IMR-90 (cell line): Measurements from ENCODE around the gene SLC8A3. TPM values are rescaled to one million over a fixed set of nuclear protein-coding genes. Genes with fewer than 3 reads are reported as not detected.

ENCODE experiments used
- ATAC-seq: fragments of 200-7000 bp; cut with Tn5 transposase; 2 replicates; pipeline ENCODE4 v1.9.1; 2020; ENCODE audit warnings: low read depth, mild to moderate bottlenecking, moderate library complexity
- BruUV-seq: library from RNA; stranded (reverse); fragments of 400-500 nt; replicated peaks from 2 replicates; lab custom pipeline; 2021; lab: Mats Ljungman, UMichigan
- CTCF ChIA-PET: fragments of 300-600 bp; formaldehyde crosslinking; extraction: SDS; loops from one replicate; lab custom pipeline; 2021; ENCODE audit warnings: antibody characterized with exemption; lab: Yijun Ruan, JAX
- POLR2A ChIA-PET: fragments of 300-600 bp; sonication (Branson Sonifier 250); formaldehyde crosslinking; loops from one replicate; lab custom pipeline; 2022; ENCODE audit warnings: antibody characterized with exemption; ENCODE audit not compliant: unreplicated experiment; lab: Charles Lee
- DNase-seq: peaks from one replicate; pipeline ENCODE4 v3.0.0; 2013
- H2AFZ ChIP-seq: replicated peaks from 2 replicates; pipeline ENCODE3; 2013; ENCODE audit warnings: low read length, mild to moderate bottlenecking; ENCODE audit not compliant: poor library complexity
- H2AK5ac ChIP-seq: 2 replicates; pipeline ENCODE4 v1.6.1; 2013; ENCODE audit warnings: low read depth, low read length, inconsistent platforms
- H2AK9ac ChIP-seq: replicated peaks from 2 replicates; pipeline ENCODE3; 2013; ENCODE audit warnings: mild to moderate bottlenecking, low read depth, low read length, moderate library complexity; ENCODE audit not compliant: poor library complexity
- H2BK120ac ChIP-seq: 2 replicates; pipeline ENCODE4 v1.6.1; 2013; ENCODE audit warnings: low read depth, low read length, inconsistent platforms
- H2BK15ac ChIP-seq: 3 replicates; pipeline ENCODE4 v1.6.1; 2013; ENCODE audit warnings: low read depth, low read length, inconsistent platforms
- H2BK20ac ChIP-seq: 2 replicates; pipeline ENCODE4 v1.6.1; 2013; ENCODE audit warnings: low read depth, mild to moderate bottlenecking, inconsistent platforms, low read length, moderate library complexity
- H2BK5ac ChIP-seq: 2 replicates; pipeline ENCODE4 v1.6.1; 2013; ENCODE audit warnings: mild to moderate bottlenecking, low read depth, low read length, inconsistent platforms; ENCODE audit not compliant: poor library complexity, severe bottlenecking
- H3K14ac ChIP-seq: replicated peaks from 2 replicates; pipeline ENCODE4 v1.6.1; 2013; ENCODE audit warnings: low read depth, low read length, inconsistent platforms
- H3K18ac ChIP-seq: 2 replicates; pipeline ENCODE4 v1.6.1; 2013; ENCODE audit warnings: low read depth, low read length, control low read depth
- H3K23ac ChIP-seq: 2 replicates; pipeline ENCODE4 v1.6.1; 2013; ENCODE audit warnings: low read depth, low read length, inconsistent platforms
- H3K27ac ChIP-seq: 2 replicates; pipeline ENCODE4 v1.5.1; 2013; ENCODE audit warnings: mild to moderate bottlenecking, control low read depth, low read length; ENCODE audit not compliant: insufficient read depth
- H3K27me3 ChIP-seq: 2 replicates; pipeline ENCODE4 v1.6.1; 2013; ENCODE audit warnings: low read length; ENCODE audit not compliant: control insufficient read depth, insufficient read depth
- H3K36me3 ChIP-seq: 2 replicates; pipeline ENCODE4 v1.6.1; 2013; ENCODE audit warnings: low read length, mixed read lengths; ENCODE audit not compliant: control insufficient read depth, insufficient read depth
- H3K4ac ChIP-seq: 2 replicates; pipeline ENCODE4 v1.6.1; 2013; ENCODE audit warnings: low read depth, low read length, inconsistent platforms
- H3K4me1 ChIP-seq: 2 replicates; pipeline ENCODE4 v1.6.1; 2013; ENCODE audit warnings: low read length, mixed read lengths; ENCODE audit not compliant: control insufficient read depth, insufficient read depth
- H3K4me2 ChIP-seq: 2 replicates; pipeline ENCODE4 v1.6.1; 2013; ENCODE audit warnings: low read depth, mild to moderate bottlenecking, control low read depth, low read length, moderate library complexity
- H3K4me3 ChIP-seq: 2 replicates; pipeline ENCODE4 v1.5.1; 2013; ENCODE audit warnings: low read depth, mild to moderate bottlenecking, control low read depth, low read length, moderate library complexity; ENCODE audit not compliant: insufficient read depth
- H3K56ac ChIP-seq: 2 replicates; pipeline ENCODE4 v1.6.1; 2013; ENCODE audit warnings: low read length, inconsistent platforms; ENCODE audit not compliant: insufficient read depth; ENCODE audit errors: extremely low read depth
- H3K79me1 ChIP-seq, 2 experiments: 2 replicates each; pipeline ENCODE4 v1.6.1; 2013; ENCODE audit warnings: low read length in 2 of 2, inconsistent platforms in 1 of 2, low read depth in 1 of 2
- H3K9ac ChIP-seq: 2 replicates; pipeline ENCODE4 v1.6.1; 2013; ENCODE audit warnings: low read depth, low read length, control low read depth
- H3K9me1 ChIP-seq: 2 replicates; pipeline ENCODE4 v1.6.1; 2013; ENCODE audit warnings: low read length, inconsistent platforms; ENCODE audit not compliant: insufficient read depth
- H3K9me3 ChIP-seq: 2 replicates; pipeline ENCODE4 v1.6.1; 2013; ENCODE audit warnings: low read length; ENCODE audit not compliant: control insufficient read depth, insufficient read depth
- H4K20me1 ChIP-seq: 2 replicates; pipeline ENCODE4 v1.6.1; 2013; ENCODE audit warnings: low read length, inconsistent platforms; ENCODE audit not compliant: insufficient read depth
- H4K5ac ChIP-seq: 2 replicates; pipeline ENCODE4 v1.6.1; 2013; ENCODE audit warnings: mild to moderate bottlenecking, low read depth, low read length, control low read depth
- H4K8ac ChIP-seq, 2 experiments: 2 replicates each; pipeline ENCODE4 v1.6.1; 2013; ENCODE audit warnings: low read depth in 2 of 2, low read length in 2 of 2, control low read depth in 1 of 2, inconsistent platforms in 1 of 2
- H4K91ac ChIP-seq: 2 replicates; pipeline ENCODE4 v1.6.1; 2013; ENCODE audit warnings: low read depth, low read length, inconsistent platforms; ENCODE audit not compliant: insufficient read depth
- BHLHE40 ChIP-seq: fragments of 150-350 bp; IDR thresholded peaks from 2 replicates; pipeline ENCODE4 v1.6.1; 2016; ENCODE audit warnings: mild to moderate bottlenecking, low read depth, low read length
- CEBPB ChIP-seq: IDR thresholded peaks from 2 replicates; pipeline ENCODE4 v1.6.1; 2012; ENCODE audit warnings: low read depth, low read length, improper control_type of control experiment
- CHD1 ChIP-seq: IDR thresholded peaks from 2 replicates; pipeline ENCODE4 v1.6.1; 2012; ENCODE audit warnings: low read depth, low read length, improper control_type of control experiment
- ELK1 ChIP-seq: fragments of 150-350 bp; IDR thresholded peaks from 2 replicates; pipeline ENCODE4 v1.6.1; 2016; ENCODE audit warnings: low read depth, mild to moderate bottlenecking, low read length, moderate library complexity, borderline replicate concordance
- FOS ChIP-seq: fragments of 150-350 bp; IDR thresholded peaks from 2 replicates; pipeline ENCODE4 v1.6.1; 2016; ENCODE audit warnings: low read depth, low read length
- MAFK ChIP-seq: IDR thresholded peaks from 2 replicates; pipeline ENCODE4 v1.6.1; 2012; ENCODE audit warnings: low read depth, low read length, improper control_type of control experiment
- MAZ ChIP-seq: IDR thresholded peaks from 2 replicates; pipeline ENCODE4 v1.6.1; 2012; ENCODE audit warnings: low read depth, mild to moderate bottlenecking, low read length, improper control_type of control experiment, moderate library complexity, borderline replicate concordance
- MXI1 ChIP-seq: IDR thresholded peaks from 2 replicates; pipeline ENCODE4 v1.6.1; 2012; ENCODE audit warnings: low read depth, mild to moderate bottlenecking, low read length, moderate library complexity, borderline replicate concordance
- NFE2L2 ChIP-seq: fragments of 150-350 bp; IDR thresholded peaks from 2 replicates; pipeline ENCODE4 v1.6.1; 2016; ENCODE audit warnings: low read depth, mild to moderate bottlenecking, low read length
- POLR2A ChIP-seq: IDR thresholded peaks from 2 replicates; pipeline ENCODE4 v1.6.1; 2012; ENCODE audit warnings: mild to moderate bottlenecking, low read depth, low read length
- RAD21 ChIP-seq: IDR thresholded peaks from 2 replicates; pipeline ENCODE4 v1.6.1; 2012; ENCODE audit warnings: low read length, improper control_type of control experiment
- RCOR1 ChIP-seq: IDR thresholded peaks from 2 replicates; pipeline ENCODE4 v1.6.1; 2012; ENCODE audit warnings: mild to moderate bottlenecking, low read length, improper control_type of control experiment; ENCODE audit not compliant: insufficient replicate concordance
- RFX5 ChIP-seq: IDR thresholded peaks from 2 replicates; pipeline ENCODE4 v1.8.0; 2012; ENCODE audit warnings: low read depth, mild to moderate bottlenecking, low read length, moderate library complexity
- SMC3 ChIP-seq: fragments of 150-350 bp; IDR thresholded peaks from 2 replicates; pipeline ENCODE4 v1.6.1; 2016; ENCODE audit warnings: low read depth, mild to moderate bottlenecking, antibody characterized with exemption, low read length, moderate library complexity
- USF2 ChIP-seq: fragments of 150-350 bp; IDR thresholded peaks from 2 replicates; pipeline ENCODE4 v1.6.1; 2017; ENCODE audit warnings: mild to moderate bottlenecking, antibody characterized with exemption, low read length, low read depth
- WGBS, 2 experiments: methylation state at CpG; one replicate each; pipeline versions ENCODE4 v1.1.5 to v1.1.7; 2013; ENCODE audit warnings: missing lambda C conversion rate in 2 of 2; ENCODE audit not compliant: insufficient read length in 1 of 2; ENCODE audit errors: extremely low coverage in 2 of 2; 5-methylcytosine and 5-hydroxymethylcytosine counted together
- dilution Hi-C: fragments of 300-500 bp; cut with HindIII; formaldehyde crosslinking; loops from one replicate; pipeline ENCODE4 v1.14.3; 2018; ENCODE audit warnings: low sequenced_read_pairs; ENCODE audit not compliant: unreplicated experiment
- in situ Hi-C: fragments of 300-500 bp; cut with MboI; formaldehyde crosslinking; loops from 3 replicates; pipeline ENCODE4 v1.14.3; 2019; ENCODE audit warnings: low sequenced_read_pairs, inconsistent platforms, mixed read lengths
- intact Hi-C: fragments of 100-400 bp; cut with micrococcal nuclease; formaldehyde crosslinking; loops from 2 replicates; pipeline ENCODE4 v1.10.0; 2022
- polyA plus RNA-seq, 3 experiments: library from polyadenylated mRNA; depleted of rRNA; stranded (reverse); fragments of >200 nt; gene quantifications; 2 replicates each; pipeline ENCODE4 v1.2.3, GENCODE V29; 2012; ENCODE audit warnings: low replicate concordance in 1 of 3
- total RNA-seq: library from RNA; depleted of rRNA; stranded (reverse); fragments of >200 nt; gene quantifications from 2 replicates; pipeline ENCODE4 v1.2.3, GENCODE V29; 2012
- TF ChIP-seq, protein P1 (sequence below): conservative IDR thresholded peaks from 2 replicates; pipeline ENCODE4 v1.5.1; 2012; ENCODE audit warnings: mild to moderate bottlenecking, low read depth, low read length, improper control_type of control experiment

Gene SLC8A3
- total and polyA plus RNA-seq, 2 of the 4 experiments (the other 2 are of a cell fraction) = under 0.01 TPM; not detected in 1

- H3K56ac ChIP-seq = no peak overlapping the region
- no peak overlapping the region for H2AK9ac ChIP-seq
- H4K8ac ChIP-seq = no peak overlapping the region
- no peak overlapping the region for H4K5ac ChIP-seq
- no peaks in the 10 kb centered on the region for H3K79me1 ChIP-seq
- H3K27me3 ChIP-seq = peaks cover 16% of the 10 kb centered on the region
- H2AFZ ChIP-seq = no peak overlapping the region
- no peak overlapping the region for H2BK5ac ChIP-seq
- H3K14ac ChIP-seq = no peak overlapping the region
- H3K36me3 ChIP-seq = no peaks in the 10 kb centered on the region
- no peaks in the 10 kb centered on the region for H3K9me3 ChIP-seq
- H4K91ac ChIP-seq = no peak overlapping the region
- no peak overlapping the region for H3K4ac ChIP-seq
- no peak overlapping the region for H3K4me2 ChIP-seq
- no peaks in the 10 kb centered on the region for H3K9me1 ChIP-seq
- CTCF ChIA-PET = no interaction called here
- no peak overlapping the region for H3K9ac ChIP-seq
- intact Hi-C loops = no loop called here
- H2BK20ac ChIP-seq = no peak overlapping the region
- DNase-seq = no peak
- H3K27ac ChIP-seq = no peak overlapping the region
- dilution Hi-C loops = no loop called here
- no TSS peak for BruUV-seq
- no peak overlapping the region for H3K23ac ChIP-seq
- H3K18ac ChIP-seq = no peak overlapping the region
- in situ Hi-C loops = no loop called here
- no peak overlapping the region for H2BK120ac ChIP-seq
- no peak overlapping the region for H2BK15ac ChIP-seq
- POLR2A ChIA-PET = no interaction called here
- no peak for TF ChIP-seq POLR2A
- TF ChIP-seq NFE2L2 = no peak
- no peak for TF ChIP-seq USF2
- TF ChIP-seq, protein P1, sequence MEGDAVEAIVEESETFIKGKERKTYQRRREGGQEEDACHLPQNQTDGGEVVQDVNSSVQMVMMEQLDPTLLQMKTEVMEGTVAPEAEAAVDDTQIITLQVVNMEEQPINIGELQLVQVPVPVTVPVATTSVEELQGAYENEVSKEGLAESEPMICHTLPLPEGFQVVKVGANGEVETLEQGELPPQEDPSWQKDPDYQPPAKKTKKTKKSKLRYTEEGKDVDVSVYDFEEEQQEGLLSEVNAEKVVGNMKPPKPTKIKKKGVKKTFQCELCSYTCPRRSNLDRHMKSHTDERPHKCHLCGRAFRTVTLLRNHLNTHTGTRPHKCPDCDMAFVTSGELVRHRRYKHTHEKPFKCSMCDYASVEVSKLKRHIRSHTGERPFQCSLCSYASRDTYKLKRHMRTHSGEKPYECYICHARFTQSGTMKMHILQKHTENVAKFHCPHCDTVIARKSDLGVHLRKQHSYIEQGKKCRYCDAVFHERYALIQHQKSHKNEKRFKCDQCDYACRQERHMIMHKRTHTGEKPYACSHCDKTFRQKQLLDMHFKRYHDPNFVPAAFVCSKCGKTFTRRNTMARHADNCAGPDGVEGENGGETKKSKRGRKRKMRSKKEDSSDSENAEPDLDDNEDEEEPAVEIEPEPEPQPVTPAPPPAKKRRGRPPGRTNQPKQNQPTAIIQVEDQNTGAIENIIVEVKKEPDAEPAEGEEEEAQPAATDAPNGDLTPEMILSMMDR = no peak
- TF ChIP-seq MXI1 = no peak
- TF ChIP-seq MAZ = no peak
- TF ChIP-seq CHD1 = no peak
- TF ChIP-seq RAD21 = no peak
- TF ChIP-seq ELK1 = no peak
- TF ChIP-seq CEBPB = no peak
- no peak for TF ChIP-seq FOS
- no peak for TF ChIP-seq MAFK
- no peak for TF ChIP-seq BHLHE40
- TF ChIP-seq RFX5 = no peak
- no peak for TF ChIP-seq SMC3
- no peak for TF ChIP-seq RCOR1
- no peak overlapping the region for H2AK5ac ChIP-seq
- H3K4me3 ChIP-seq = no peak overlapping the region
- no peaks in the 10 kb centered on the region; the same call in 1 of the 2 replicates for H3K4me1 ChIP-seq
- no CpG with 5 or more reads among the region's 2 CpGs for WGBS, 2 experiments
- no peak for ATAC-seq
- H4K20me1 ChIP-seq = no peaks in the 10 kb centered on the region
Measured at GRCh38 chr14:70192915-70193314, 4.2 kb upstream of the SLC8A3 start.
